Choroid plexus epithelial cell (primary cell): ENCODE data around the gene SAPCD2.

Source experiments
- DNase-seq: peaks from one replicate; pipeline ENCODE4 v3.0.0-alpha.2; 2010; ENCODE audit warnings: low read depth
- H3K4me3 ChIP-seq: 2 replicates; pipeline ENCODE4 v1.5.1; 2011; ENCODE audit warnings: low read depth, mild to moderate bottlenecking, control low read depth, low read length, moderate library complexity
- TF ChIP-seq, protein P1 (sequence below): conservative IDR thresholded peaks from 2 replicates; pipeline ENCODE4 v1.5.1; 2011; ENCODE audit warnings: low read depth, mild to moderate bottlenecking, control low read depth, inconsistent platforms, low read length, moderate library complexity

The SAPCD2 gene

DNA sequence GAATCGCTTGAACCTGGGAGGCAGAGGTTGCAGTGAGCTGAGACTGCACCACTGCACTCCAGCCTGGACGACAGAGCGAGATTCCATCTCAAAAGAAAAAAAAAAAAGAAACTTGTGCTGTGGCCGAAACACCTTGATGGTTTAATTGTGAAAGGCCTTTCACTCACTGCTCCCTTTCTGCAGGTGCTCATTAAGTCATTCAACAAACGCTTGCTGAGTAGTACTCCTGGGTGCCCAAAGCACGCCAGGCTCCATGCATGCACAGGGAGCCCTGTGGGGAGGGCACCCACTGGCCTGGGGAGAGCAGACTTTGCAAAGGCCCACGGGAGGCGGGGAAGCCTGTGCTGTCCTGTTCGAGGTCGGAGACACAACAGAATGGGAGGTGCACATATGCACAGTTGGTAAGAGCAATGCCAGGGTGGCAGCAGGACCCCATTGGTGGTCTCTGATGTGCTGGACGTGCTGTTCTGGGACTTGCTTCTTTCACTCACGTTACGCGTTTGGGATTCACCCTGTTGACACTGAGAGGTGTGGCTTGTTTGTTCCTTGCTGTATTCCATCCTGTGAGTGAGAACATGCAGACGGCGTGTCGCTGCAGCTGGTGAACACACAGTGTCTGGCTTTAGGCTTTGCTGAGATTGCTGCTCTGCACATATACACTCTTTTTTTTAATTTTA is 13.5 kb downstream of the SAPCD2 start:
- H3K4me3 ChIP-seq: no peak overlapping the region
- DNase-seq: no peak
- TF ChIP-seq, protein P1, sequence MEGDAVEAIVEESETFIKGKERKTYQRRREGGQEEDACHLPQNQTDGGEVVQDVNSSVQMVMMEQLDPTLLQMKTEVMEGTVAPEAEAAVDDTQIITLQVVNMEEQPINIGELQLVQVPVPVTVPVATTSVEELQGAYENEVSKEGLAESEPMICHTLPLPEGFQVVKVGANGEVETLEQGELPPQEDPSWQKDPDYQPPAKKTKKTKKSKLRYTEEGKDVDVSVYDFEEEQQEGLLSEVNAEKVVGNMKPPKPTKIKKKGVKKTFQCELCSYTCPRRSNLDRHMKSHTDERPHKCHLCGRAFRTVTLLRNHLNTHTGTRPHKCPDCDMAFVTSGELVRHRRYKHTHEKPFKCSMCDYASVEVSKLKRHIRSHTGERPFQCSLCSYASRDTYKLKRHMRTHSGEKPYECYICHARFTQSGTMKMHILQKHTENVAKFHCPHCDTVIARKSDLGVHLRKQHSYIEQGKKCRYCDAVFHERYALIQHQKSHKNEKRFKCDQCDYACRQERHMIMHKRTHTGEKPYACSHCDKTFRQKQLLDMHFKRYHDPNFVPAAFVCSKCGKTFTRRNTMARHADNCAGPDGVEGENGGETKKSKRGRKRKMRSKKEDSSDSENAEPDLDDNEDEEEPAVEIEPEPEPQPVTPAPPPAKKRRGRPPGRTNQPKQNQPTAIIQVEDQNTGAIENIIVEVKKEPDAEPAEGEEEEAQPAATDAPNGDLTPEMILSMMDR: no peak

DNA sequence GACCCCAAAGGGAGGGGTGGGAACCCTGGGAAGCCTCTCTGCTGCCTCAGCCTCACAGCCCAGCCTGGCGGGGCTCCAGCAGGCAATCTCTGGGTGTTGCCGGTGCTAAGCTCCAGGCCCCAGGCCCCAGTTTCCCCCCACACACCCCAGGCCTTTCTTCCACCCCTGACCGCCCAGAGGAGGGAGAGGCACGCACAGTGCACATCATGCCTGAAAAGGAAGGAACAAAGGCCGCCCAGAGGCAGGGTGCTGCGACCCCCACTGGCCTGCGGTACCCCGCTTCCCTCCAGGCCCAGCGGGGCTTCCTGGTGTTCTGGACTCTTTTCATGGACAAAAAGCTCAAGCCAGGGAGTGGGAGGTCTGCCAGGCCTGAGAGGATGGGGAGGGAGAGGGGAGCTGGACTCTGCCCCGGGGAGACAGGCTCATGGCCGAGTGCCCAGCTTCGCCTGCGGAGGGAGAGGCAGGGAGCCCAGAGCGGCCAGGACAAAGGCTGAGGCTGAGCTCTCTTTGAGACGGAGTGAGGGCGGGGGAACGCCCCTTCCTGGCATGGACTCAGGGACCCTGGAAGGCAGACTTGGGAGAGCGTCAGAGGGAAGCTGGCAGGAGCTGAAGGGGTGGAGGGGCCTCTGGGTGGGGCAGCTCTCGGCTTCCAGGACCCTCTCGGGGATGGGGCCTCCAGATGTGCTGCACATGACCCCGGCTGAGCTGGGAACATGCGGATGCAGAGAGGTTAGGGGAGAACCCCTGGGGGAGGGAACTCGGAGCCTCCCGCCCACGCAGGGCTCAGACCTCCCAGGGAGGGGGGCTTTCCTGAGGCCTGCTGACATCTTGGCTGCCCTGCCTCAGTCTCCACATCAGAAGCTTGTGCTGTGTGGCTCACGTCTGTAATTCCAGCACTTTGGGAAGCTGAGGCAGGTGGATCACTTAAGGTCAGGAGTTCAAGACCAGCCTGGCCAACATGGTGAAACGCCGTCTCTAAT is 14.7 kb downstream of the SAPCD2 start:
- TF ChIP-seq, protein P1: no peak
- peak; percentile 68 for DNase-seq
- no peak overlapping the region for H3K4me3 ChIP-seq

DNA sequence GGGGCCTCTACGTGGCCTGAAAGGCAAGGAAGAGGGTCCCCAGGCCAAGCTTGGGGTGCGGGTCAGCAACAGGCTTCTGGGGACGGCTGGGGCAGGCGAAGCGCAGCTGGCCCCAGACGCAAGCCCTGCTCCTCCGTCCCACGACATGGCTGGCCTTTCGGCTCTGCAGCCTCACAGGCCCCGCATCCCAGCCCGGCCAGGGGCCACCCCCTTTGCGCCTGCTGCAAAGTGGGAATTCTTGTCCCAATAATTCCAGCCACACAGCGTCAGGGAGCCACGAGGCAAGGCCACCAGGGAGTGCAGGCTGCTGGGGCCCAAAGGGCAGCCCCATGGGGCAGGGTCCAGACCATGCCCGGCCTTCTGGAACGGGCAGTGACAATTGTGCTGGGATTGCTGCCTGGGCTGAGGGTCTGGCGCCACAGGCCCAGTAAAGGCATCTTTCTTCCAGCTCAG is 15.4 kb downstream of the SAPCD2 start:
- TF ChIP-seq, protein P1: no peak
- no peak overlapping the region for H3K4me3 ChIP-seq
- no peak for DNase-seq

GRCh38 chr9:137053944-137054931 is 16.1 kb downstream of the SAPCD2 start, which contains the start of gene ENTPD2:
Gene ENTPD2 (minus strand): TSS chr9:137054061. CDS start chr9:137053997, 64 bp downstream.
- no peak within 1 kb of the TSS for H3K4me3 ChIP-seq
- TF ChIP-seq, protein P1: no peak
- no peak for DNase-seq

DNA sequence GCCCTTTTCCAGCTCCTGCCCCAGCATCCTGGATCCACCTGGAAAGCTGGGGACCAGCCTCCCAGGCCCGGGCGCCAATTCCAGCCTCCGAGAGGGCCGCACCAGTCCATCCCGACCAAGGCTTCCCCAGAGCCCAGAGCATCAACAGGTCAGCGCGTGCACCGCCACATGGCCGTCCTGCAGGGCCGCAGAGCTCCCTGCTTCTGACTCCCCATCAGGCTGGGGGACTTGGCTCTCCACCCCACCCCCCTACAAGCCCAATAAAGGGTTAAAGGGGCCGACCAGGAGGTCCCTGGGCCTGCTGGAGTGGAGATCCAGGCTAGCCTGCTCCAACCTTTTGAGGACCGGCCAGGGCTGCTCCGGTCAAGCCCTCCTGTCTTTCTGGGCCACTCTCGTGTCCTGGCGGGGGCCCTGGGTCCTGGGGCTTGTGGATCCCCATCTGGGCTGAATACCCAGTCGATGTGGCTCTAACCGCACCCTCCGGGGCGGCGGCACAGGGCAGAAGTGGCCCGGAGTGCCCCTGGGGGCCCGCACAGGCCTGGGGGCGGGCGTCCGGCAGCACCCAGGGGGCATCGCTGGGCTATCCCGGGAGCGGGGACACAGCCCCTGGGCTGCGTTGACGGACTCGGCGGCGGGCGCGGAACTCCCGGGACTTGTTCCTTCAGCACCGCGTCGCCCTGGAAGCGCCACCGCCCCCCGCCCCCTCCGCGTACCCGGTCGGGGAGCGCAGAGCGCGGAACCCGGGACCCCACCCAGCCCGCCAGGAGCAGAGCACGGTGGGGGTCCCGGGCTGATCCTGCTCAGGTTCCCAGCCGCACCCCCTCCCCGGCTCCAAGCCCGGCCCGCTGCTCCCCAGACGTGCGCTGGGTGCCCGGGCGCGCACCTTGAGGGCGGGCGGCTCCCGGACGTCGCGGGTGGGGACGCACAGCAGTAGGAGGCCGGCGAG is 17.1 kb downstream of the SAPCD2 start:
- H3K4me3 ChIP-seq: no peak overlapping the region
- DNase-seq: no peak
- TF ChIP-seq, protein P1: no peak

DNA sequence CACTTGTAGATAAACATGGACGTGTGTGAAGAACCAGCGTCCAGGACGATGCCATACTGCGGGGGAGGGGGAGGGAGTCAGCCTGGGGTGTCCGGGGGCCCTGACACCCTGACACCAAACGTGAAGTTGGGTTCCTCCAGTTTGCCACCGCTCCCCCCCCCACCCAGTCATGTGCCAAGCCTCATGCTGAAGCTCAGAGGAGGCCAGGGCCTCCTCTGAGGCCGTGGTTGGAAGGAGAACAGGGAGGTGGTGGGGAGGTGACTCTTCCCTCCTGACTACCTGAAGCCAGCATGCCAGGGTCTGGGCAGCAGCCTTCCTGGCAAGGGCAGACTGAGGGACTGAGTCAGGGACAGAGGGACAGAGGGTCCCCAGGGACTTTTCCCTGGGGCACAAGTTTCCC is 18.1 kb downstream of the SAPCD2 start:
- no peak for DNase-seq
- H3K4me3 ChIP-seq: no peak overlapping the region
- TF ChIP-seq, protein P1: no peak
